ENCODE data around the gene SF3B2.
"Not testable (repeated sequence)": the region's sequence is repeated elsewhere in the genome, so short reads cannot be mapped to it uniquely, and the experiment has no call there.

SF3B2 gene

GRCh38 chr11:66020212-66020611 lies 32.0 kb upstream of the SF3B2 start:
- no peak for DNase-seq

GRCh38 chr11:66020618-66021357 lies 31.4 kb upstream of the SF3B2 start:
- no peak for DNase-seq

GRCh38 chr11:66022401-66023185 lies 29.6 kb upstream of the SF3B2 start:
- DNase-seq: peak; percentile 82

GRCh38 chr11:66023186-66023440 lies 29.1 kb upstream of the SF3B2 start:
- not testable (repeated sequence) for DNase-seq

GRCh38 chr11:66026017-66026529 lies 26.1 kb upstream of the SF3B2 start, which contains the start of gene CATSPER1:
CATSPER1 (minus strand) TSS chr11:66026479; CDS start chr11:66026379, 100 bp downstream.
- no peak for DNase-seq

GRCh38 chr11:66032957-66033735 lies 19.0 kb upstream of the SF3B2 start:
- no peak for DNase-seq

- DNase-seq: no peak
Measured at GRCh38 chr11:66035653-66036333, 16.4 kb upstream of the SF3B2 start.

- DNase-seq: no peak
Measured at GRCh38 chr11:66036334-66036710, 15.8 kb upstream of the SF3B2 start.

GRCh38 chr11:66037327-66037726 lies 14.8 kb upstream of the SF3B2 start:
- DNase-seq: no peak

GRCh38 chr11:66039765-66040164 lies 12.4 kb upstream of the SF3B2 start:
- no peak for DNase-seq

GRCh38 chr11:66042227-66042995 lies 9.8 kb upstream of the SF3B2 start:
- no peak for DNase-seq

GRCh38 chr11:66042996-66043906 lies 8.9 kb upstream of the SF3B2 start:
- no peak for DNase-seq

GRCh38 chr11:66044757-66045156 lies 7.4 kb upstream of the SF3B2 start:
- no peak for DNase-seq

GRCh38 chr11:66045177-66045639 lies 7.0 kb upstream of the SF3B2 start:
- DNase-seq: peak; percentile 79

GRCh38 chr11:66046901-66047300 lies 5.3 kb upstream of the SF3B2 start:
- no peak for DNase-seq

- no peak for DNase-seq
Measured at GRCh38 chr11:66047541-66048365, 4.4 kb upstream of the SF3B2 start.

- no peak for DNase-seq
Measured at GRCh38 chr11:66048547-66049323, 3.4 kb upstream of the SF3B2 start, which contains the start of gene GAL3ST3. GAL3ST3 (minus strand) TSS chr11:66049161; CDS start chr11:66045415, 3,746 bp downstream.

GRCh38 chr11:66050581-66051231 lies 1.5 kb upstream of the SF3B2 start:
- DNase-seq: no peak
